ENCODE data around the gene CASP1.

DNA sequence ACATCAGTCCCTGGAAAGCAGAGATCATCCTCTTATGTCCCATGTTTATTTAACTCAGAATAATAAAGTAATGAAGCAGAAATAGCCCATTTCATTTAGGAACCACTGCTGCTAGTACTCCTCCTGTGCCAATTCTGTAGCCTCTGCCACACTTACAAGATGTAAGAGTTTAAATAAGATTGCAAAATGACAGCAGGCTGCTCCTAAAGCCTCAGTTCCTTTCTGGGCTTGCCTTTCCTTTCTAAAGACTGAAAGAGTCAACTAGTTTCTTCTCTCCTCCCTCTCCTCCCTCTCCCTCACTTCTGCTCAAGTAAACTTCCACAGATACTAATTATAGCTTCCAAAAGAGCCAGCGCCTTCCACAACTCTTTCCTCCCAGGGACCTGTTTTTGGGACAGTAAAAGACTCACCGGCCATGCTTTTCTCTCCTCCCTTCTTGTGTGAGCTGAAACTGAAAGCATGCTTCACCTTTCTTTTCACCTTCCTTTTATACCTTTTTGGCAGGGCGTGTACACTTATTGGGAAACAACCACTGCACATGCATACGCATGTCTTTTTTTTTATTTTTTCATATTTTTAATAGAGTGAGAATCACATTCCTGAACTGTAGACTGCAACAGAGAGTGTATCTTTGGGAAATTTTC lies 36.3 kb upstream of the CASP1 start:
- TF ChIP-seq FOXP2 (optimal IDR thresholded peaks at IDR 0.05; ENCODE audit: borderline replicate concordance, extremely low read depth, extremely low read length, insufficient read depth) = no peak
- TF ChIP-seq TAF1 (IDR thresholded peaks at IDR 0.05; ENCODE audit: borderline replicate concordance, insufficient read depth, low read length) = no peak
- no peak for TF ChIP-seq SIN3A (IDR thresholded peaks at IDR 0.05; ENCODE audit: borderline replicate concordance, insufficient read depth, low read length)
- no peak for TF ChIP-seq POLR2AphosphoS5 (IDR thresholded peaks at IDR 0.05; ENCODE audit: low read depth, low read length)
- no peak for TF ChIP-seq REST (IDR thresholded peaks at IDR 0.05; ENCODE audit: insufficient read depth in 1 of 2, low read depth in 2 of 2, low read length in 2 of 2)
